ENCODE data around the gene OR10K1. TPM values are rescaled to one million over a fixed set of nuclear protein-coding genes. Genes with fewer than 3 reads are reported as not detected.

OR10K1 gene
- total RNA-seq, 1 experiment from 2014 or later = not detected

- H3K9me3 Mint-ChIP-seq = no peaks in the 10 kb centered on the region
- H3K4me1 Mint-ChIP-seq = peaks cover 16 to 19% of the 10 kb centered on the region in 2 experiments
- H3K27ac ChIP-seq (ENCODE audit: insufficient read length, low read depth, low read length) = no peak overlapping the region
- no peaks in the 10 kb centered on the region; a peak in 1 of 7 replicates for H3K36me3 Mint-ChIP-seq (ENCODE audit: insufficient read depth in 1 of 3, low read depth in 3 of 3)
- no peak overlapping the region for H4K91ac ChIP-seq (ENCODE audit: insufficient read length, low read depth, low read length)
- no peak overlapping the region for H2AFZ ChIP-seq (ENCODE audit: low read length)
- no peaks in the 10 kb centered on the region; the same call in 1 of the 2 replicates for H3K27me3 Mint-ChIP-seq (ENCODE audit: low read depth)
- no peaks in the 10 kb centered on the region for H3K23me2 ChIP-seq (ENCODE audit: insufficient read length, low read depth, low read length, poor library complexity, severe bottlenecking)
- TF ChIP-seq CTCF (conservative IDR thresholded peaks at IDR 0.05) = no peak
- H4K20me1 ChIP-seq (ENCODE audit: control insufficient read depth, insufficient read depth, insufficient read length) = no peaks in the 10 kb centered on the region
- H2BK5ac ChIP-seq (ENCODE audit: insufficient read length, low read length) = no peak overlapping the region
- H3K79me1 ChIP-seq (ENCODE audit: insufficient read depth, low read depth, low read length, poor library complexity, severe bottlenecking) = no peaks in the 10 kb centered on the region
- no peak overlapping the region for H2AK5ac ChIP-seq (ENCODE audit: insufficient read length, low read length)
- H3K14ac ChIP-seq (ENCODE audit: insufficient read depth, low read length) = no peak overlapping the region
- H3K23ac ChIP-seq (ENCODE audit: insufficient read length, low read depth, low read length) = no peak overlapping the region
- H3K56ac ChIP-seq (ENCODE audit: insufficient read length, low read depth, low read length) = no peak overlapping the region
- no peak overlapping the region for H3K4me3 Mint-ChIP-seq
- H3K4ac ChIP-seq (ENCODE audit: low read depth, low read length) = no peak overlapping the region
- no peak overlapping the region for H3K18ac ChIP-seq (ENCODE audit: insufficient read length, low read depth, low read length)
- H2BK20ac ChIP-seq (ENCODE audit: low read depth, low read length, poor library complexity, severe bottlenecking) = no peak overlapping the region
- H3T11ph ChIP-seq (ENCODE audit: low read length) = no peak overlapping the region
- no peak overlapping the region for H2BK120ac ChIP-seq (ENCODE audit: low read depth, low read length, poor library complexity, severe bottlenecking)
- H4K5ac ChIP-seq (ENCODE audit: insufficient read length, low read depth, low read length) = no peak overlapping the region
- H2BK12ac ChIP-seq (ENCODE audit: insufficient read length, low read depth, low read length) = no peak overlapping the region
- H4K8ac ChIP-seq (replicated peaks; ENCODE audit: insufficient read length, low read depth, low read length) = no peak overlapping the region
- no peak for DNase-seq
- no peaks in the 10 kb centered on the region for H3K79me2 ChIP-seq (ENCODE audit: insufficient read depth, low read length)
- H3K4me2 ChIP-seq (ENCODE audit: insufficient read depth, insufficient read length, low read length) = no peak overlapping the region
- H3K9me3 ChIP-seq (ENCODE audit: control insufficient read depth, low read depth, low read length) = no peaks in the 10 kb centered on the region
- no peak overlapping the region for H2BK15ac ChIP-seq (ENCODE audit: low read depth, low read length)
- no peaks in the 10 kb centered on the region for H3K27me3 ChIP-seq (ENCODE audit: insufficient read depth, low read length)
- H3K4me1 ChIP-seq (ENCODE audit: insufficient read depth, low read length) = no peaks in the 10 kb centered on the region; the same call in 1 of the 2 replicates
- H3K27ac Mint-ChIP-seq = no peak overlapping the region
- H3K9ac ChIP-seq (ENCODE audit: extremely low read depth, insufficient read length, low read length) = no peak overlapping the region
Measured at GRCh38 chr1:158417586-158417985, 44.0 kb upstream of the OR10K1 start.

All from H9 (cell line).